ENCODE measurements around the gene SPIN2B.
"Not testable (repeated sequence)": the region's sequence is repeated elsewhere in the genome, so short reads cannot be mapped to it uniquely, and the experiment has no call there.

- TF ChIP-seq CTCF (conservative IDR thresholded peaks at IDR 0.05; ENCODE audit: low read depth, low read length); EZH2 (IDR thresholded peaks at IDR 0.05; ENCODE audit: borderline replicate concordance, low read depth, low read length, poor library complexity, severe bottlenecking): not testable (repeated sequence)
Measured at GRCh38 chrX:57152222-57152621, 30.9 kb upstream of the SPIN2B start.

All from A673 (cell line).